ENCODE results near the gene HDLBP.

HDLBP gene

GRCh38 chr2:241211276-241211675 is 104.2 kb downstream of the HDLBP start:
- no peak for TF ChIP-seq POLR2A (IDR thresholded peaks at IDR 0.05; ENCODE audit: low read depth, low read length)
- DNase-seq (ENCODE audit: insufficient read length, low spot score), result no peak
- no peak for FAIRE-seq

GRCh38 chr2:241209271-241209670 is 106.2 kb downstream of the HDLBP start:
- no peak for TF ChIP-seq POLR2A (IDR thresholded peaks at IDR 0.05; ENCODE audit: low read depth, low read length)
- DNase-seq (ENCODE audit: insufficient read length, low spot score), result no peak
- FAIRE-seq, result no peak

GRCh38 chr2:241208058-241208457 is 107.4 kb downstream of the HDLBP start:
- TF ChIP-seq POLR2A (IDR thresholded peaks at IDR 0.05; ENCODE audit: low read depth, low read length), result no peak
- no peak for DNase-seq (ENCODE audit: insufficient read length, low spot score)
- FAIRE-seq, result no peak

GRCh38 chr2:241207641-241208040 is 107.8 kb downstream of the HDLBP start:
- DNase-seq (ENCODE audit: insufficient read length, low spot score) (no peak), FAIRE-seq (no peak)
- no peak for TF ChIP-seq POLR2A (IDR thresholded peaks at IDR 0.05; ENCODE audit: low read depth, low read length)

GRCh38 chr2:241207151-241207550 is 108.3 kb downstream of the HDLBP start:
- no peak for DNase-seq (ENCODE audit: insufficient read length, low spot score)
- TF ChIP-seq POLR2A (IDR thresholded peaks at IDR 0.05; ENCODE audit: low read depth, low read length), result no peak
- FAIRE-seq, result no peak

GRCh38 chr2:241205086-241205485 is 110.4 kb downstream of the HDLBP start:
- DNase-seq (ENCODE audit: insufficient read length, low spot score) (no peak), FAIRE-seq (no peak)
- TF ChIP-seq POLR2A (IDR thresholded peaks at IDR 0.05; ENCODE audit: low read depth, low read length), result no peak

GRCh38 chr2:241204490-241204889 is 111.0 kb downstream of the HDLBP start:
- FAIRE-seq (no peak), DNase-seq (ENCODE audit: insufficient read length, low spot score) (no peak)
- TF ChIP-seq POLR2A (IDR thresholded peaks at IDR 0.05; ENCODE audit: low read depth, low read length), result no peak

- FAIRE-seq (no peak), DNase-seq (ENCODE audit: insufficient read length, low spot score) (no peak)
- no peak for TF ChIP-seq POLR2A (IDR thresholded peaks at IDR 0.05; ENCODE audit: low read depth, low read length)
Observed at GRCh38 chr2:241204010-241204384, 111.5 kb downstream of the HDLBP start.

GRCh38 chr2:241203218-241204009 is 112.1 kb downstream of the HDLBP start:
- no peak for TF ChIP-seq POLR2A (IDR thresholded peaks at IDR 0.05; ENCODE audit: low read depth, low read length)
- no peak for FAIRE-seq
- DNase-seq (ENCODE audit: insufficient read length, low spot score), result no peak

- DNase-seq (ENCODE audit: insufficient read length, low spot score) (no peak), FAIRE-seq (no peak)
- no peak for TF ChIP-seq POLR2A (IDR thresholded peaks at IDR 0.05; ENCODE audit: low read depth, low read length)
Observed at GRCh38 chr2:241202681-241203080, 112.8 kb downstream of the HDLBP start.

- no peak for DNase-seq (ENCODE audit: insufficient read length, low spot score)
- no peak for TF ChIP-seq POLR2A (IDR thresholded peaks at IDR 0.05; ENCODE audit: low read depth, low read length)
- no peak for FAIRE-seq
Observed at GRCh38 chr2:241202268-241202585, 113.2 kb downstream of the HDLBP start.

- no peak for TF ChIP-seq POLR2A (IDR thresholded peaks at IDR 0.05; ENCODE audit: low read depth, low read length)
- DNase-seq (ENCODE audit: insufficient read length, low spot score), result no peak
- no peak for FAIRE-seq
Observed at GRCh38 chr2:241201445-241202267, 113.8 kb downstream of the HDLBP start.

GRCh38 chr2:241200822-241201395 is 114.6 kb downstream of the HDLBP start:
- DNase-seq (ENCODE audit: insufficient read length, low spot score), result no peak
- no peak for TF ChIP-seq POLR2A (IDR thresholded peaks at IDR 0.05; ENCODE audit: low read depth, low read length)
- no peak for FAIRE-seq

All from H54 (cell line).